Mesendoderm (in vitro differentiated cells): ENCODE results near the gene SKAP1.
A peak's percentile ranks its signal among the peaks of the same experiment; 100 is the strongest.

Experiments used
- DNase-seq: peaks from one replicate; pipeline ENCODE4 v3.0.0; 2013
- H2AK5ac ChIP-seq: 2 replicates; pipeline ENCODE4 v1.6.1; 2013; ENCODE audit warnings: low read length, inconsistent platforms
- H2BK120ac ChIP-seq: 2 replicates; pipeline ENCODE4 v1.6.1; 2013; ENCODE audit warnings: low read depth, mild to moderate bottlenecking, low read length, moderate library complexity, mixed read lengths
- H2BK15ac ChIP-seq: replicated peaks from 2 replicates; pipeline ENCODE4 v1.6.1; 2013; ENCODE audit warnings: low read depth, mild to moderate bottlenecking, moderate library complexity
- H2BK5ac ChIP-seq: 2 replicates; pipeline ENCODE4 v1.6.1; 2013; ENCODE audit warnings: low read length, inconsistent platforms
- H3K18ac ChIP-seq: 2 replicates; pipeline ENCODE4 v1.6.1; 2013; ENCODE audit warnings: mild to moderate bottlenecking, low read length, mixed read lengths
- H3K23ac ChIP-seq: one replicate; pipeline ENCODE4 v1.6.1; 2013; ENCODE audit warnings: low read length
- H3K27ac ChIP-seq: 2 replicates; pipeline ENCODE4 v1.5.1; 2013; ENCODE audit warnings: low read depth, mild to moderate bottlenecking, inconsistent platforms, low read length, moderate library complexity
- H3K27me3 ChIP-seq: 2 replicates; pipeline ENCODE4 v1.6.1; 2013; ENCODE audit warnings: low read length, control low read depth, mild to moderate bottlenecking, inconsistent platforms; ENCODE audit not compliant: insufficient read depth, poor library complexity
- H3K36me3 ChIP-seq: 2 replicates; pipeline ENCODE4 v1.6.1; 2013; ENCODE audit warnings: low read length, inconsistent platforms; ENCODE audit not compliant: control insufficient read depth, insufficient read depth
- H3K4ac ChIP-seq: one replicate; pipeline ENCODE4 v1.6.1; 2013; ENCODE audit warnings: low read depth, mild to moderate bottlenecking, low read length, moderate library complexity
- H3K4me1 ChIP-seq: 2 replicates; pipeline ENCODE4 v1.6.1; 2013; ENCODE audit warnings: low read depth, low read length, inconsistent platforms; ENCODE audit not compliant: control insufficient read depth
- H3K4me2 ChIP-seq: 2 replicates; pipeline ENCODE4 v1.6.1; 2013; ENCODE audit warnings: low read length
- H3K4me3 ChIP-seq: 2 replicates; pipeline ENCODE4 v1.5.1; 2013; ENCODE audit warnings: mild to moderate bottlenecking, low read length
- H3K56ac ChIP-seq: one replicate; pipeline ENCODE4 v1.6.1; 2013; ENCODE audit warnings: low read length
- H3K79me1 ChIP-seq: 2 replicates; pipeline ENCODE4 v1.6.1; 2013; ENCODE audit warnings: low read length, inconsistent platforms
- H3K79me2 ChIP-seq: 2 replicates; pipeline ENCODE4 v1.6.1; 2013; ENCODE audit warnings: mild to moderate bottlenecking, low read length; ENCODE audit not compliant: control insufficient read depth, insufficient read depth
- H3K9ac ChIP-seq: 2 replicates; pipeline ENCODE4 v1.6.1; 2013; ENCODE audit warnings: low read length, inconsistent platforms
- H4K5ac ChIP-seq: one replicate; pipeline ENCODE4 v1.6.1; 2013; ENCODE audit warnings: low read length
- H4K8ac ChIP-seq: one replicate; pipeline ENCODE4 v1.6.1; 2013; ENCODE audit warnings: low read depth, mild to moderate bottlenecking, control low read depth, low read length, moderate library complexity
- WGBS: extraction: QIAGEN DNeasy Blood & Tissue Kit; methylation state at CpG from one replicate; pipeline ENCODE4 v1.1.7; 2013; ENCODE audit warnings: low lambda C conversion rate, missing lambda C conversion rate; ENCODE audit not compliant: insufficient coverage; ENCODE audit errors: extremely low coverage; 5-methylcytosine and 5-hydroxymethylcytosine counted together

SKAP1 gene

GRCh38 chr17:48150597-48151001, 279.4 kb downstream of the SKAP1 start:
- Histone ChIP-seq H2BK5ac (no peak overlapping the region), H2BK15ac (no peak overlapping the region), H3K27ac (no peak overlapping the region), H3K27me3 (no peaks in the 10 kb centered on the region), H3K4me3 (no peak overlapping the region), H3K4me2 (no peak overlapping the region), H3K79me2 (no peaks in the 10 kb centered on the region), H2AK5ac (no peak overlapping the region), H3K79me1 (no peaks in the 10 kb centered on the region), H3K56ac (no peak overlapping the region), H3K4me1 (no peaks in the 10 kb centered on the region), H4K8ac (no peak overlapping the region), H3K36me3 (no peaks in the 10 kb centered on the region), H4K5ac (no peak overlapping the region), H2BK120ac (no peak overlapping the region), H3K23ac (peak overlapping the region; percentile 75), H3K9ac (no peak overlapping the region), H3K18ac (no peak overlapping the region), H3K4ac (no peak overlapping the region)
- DNase-seq: no peak
- WGBS: no CpG with 5 or more reads among the region's 11 CpGs

GRCh38 chr17:48149787-48150463, 280.1 kb downstream of the SKAP1 start:
- Histone ChIP-seq H2AK5ac (no peak overlapping the region), H3K4me2 (no peak overlapping the region), H3K79me2 (no peaks in the 10 kb centered on the region), H2BK15ac (no peak overlapping the region), H4K8ac (no peak overlapping the region), H3K23ac (no peak overlapping the region), H3K9ac (no peak overlapping the region), H3K36me3 (no peaks in the 10 kb centered on the region), H3K27ac (no peak overlapping the region), H3K4ac (no peak overlapping the region), H3K4me1 (no peaks in the 10 kb centered on the region), H3K27me3 (no peaks in the 10 kb centered on the region), H2BK5ac (no peak overlapping the region), H3K4me3 (no peak overlapping the region), H2BK120ac (no peak overlapping the region), H4K5ac (no peak overlapping the region), H3K79me1 (no peaks in the 10 kb centered on the region), H3K56ac (no peak overlapping the region), H3K18ac (no peak overlapping the region)
- WGBS: no CpG with 5 or more reads among the region's 4 CpGs
- no peak for DNase-seq

GRCh38 chr17:48148854-48149786, 280.9 kb downstream of the SKAP1 start:
- Histone ChIP-seq H3K4ac (no peak overlapping the region), H2BK120ac (no peak overlapping the region), H3K36me3 (no peaks in the 10 kb centered on the region), H2BK5ac (no peak overlapping the region), H3K79me2 (no peaks in the 10 kb centered on the region), H3K27ac (no peak overlapping the region), H4K8ac (no peak overlapping the region), H3K79me1 (no peaks in the 10 kb centered on the region), H3K9ac (no peak overlapping the region), H3K23ac (no peak overlapping the region), H2AK5ac (no peak overlapping the region), H3K4me2 (no peak overlapping the region), H3K18ac (no peak overlapping the region), H3K27me3 (no peaks in the 10 kb centered on the region), H3K4me3 (no peak overlapping the region), H3K4me1 (no peaks in the 10 kb centered on the region), H4K5ac (no peak overlapping the region), H2BK15ac (no peak overlapping the region), H3K56ac (no peak overlapping the region)
- no CpG with 5 or more reads among the region's 16 CpGs for WGBS
- DNase-seq: peak; percentile 85

DNA sequence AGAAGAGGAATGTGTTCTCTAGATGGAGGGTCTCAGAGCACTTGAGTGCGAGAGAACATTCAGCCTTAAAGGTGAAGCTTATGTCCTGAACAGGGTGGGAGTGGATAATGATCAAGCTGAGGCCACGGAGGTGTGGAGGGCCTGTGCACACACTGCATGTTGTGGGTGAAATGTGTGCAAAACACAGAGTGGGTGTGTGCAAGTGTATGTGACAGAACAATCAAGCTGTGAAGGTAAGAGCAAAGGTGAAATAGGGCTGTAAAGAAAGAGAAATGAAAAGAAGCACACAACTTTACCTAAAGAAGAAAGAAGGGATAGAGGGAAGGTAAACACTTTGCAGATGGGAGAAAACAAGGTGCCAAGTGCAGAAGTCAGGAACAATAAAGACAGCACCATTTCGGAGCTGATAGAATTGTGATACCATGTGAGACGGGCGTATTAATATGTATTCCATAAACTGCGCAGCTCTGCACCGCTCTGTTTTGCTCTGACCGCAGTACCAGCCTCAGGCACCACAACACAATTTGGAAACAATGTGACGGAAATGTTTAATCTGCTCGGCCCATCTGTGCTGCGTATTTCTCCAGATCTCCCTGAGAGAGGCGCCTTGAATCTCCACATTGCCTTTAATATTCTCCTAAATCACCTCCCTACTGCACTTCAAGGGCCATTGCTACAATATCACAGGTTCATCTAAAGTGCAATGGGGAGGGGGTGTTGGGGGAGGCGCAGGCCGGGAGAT, 281.8 kb downstream of the SKAP1 start:
- no peak for DNase-seq
- H3K27ac ChIP-seq: no peak overlapping the region
- H3K4me2 ChIP-seq: no peak overlapping the region
- no peaks in the 10 kb centered on the region for H3K27me3 ChIP-seq
- H2BK120ac ChIP-seq: no peak overlapping the region
- no peak overlapping the region for H3K4ac ChIP-seq
- no peaks in the 10 kb centered on the region for H3K79me2 ChIP-seq
- H3K56ac ChIP-seq: no peak overlapping the region
- no peaks in the 10 kb centered on the region for H3K4me1 ChIP-seq
- no peak overlapping the region for H2AK5ac ChIP-seq
- WGBS: no CpG with 5 or more reads among the region's 14 CpGs
- no peak overlapping the region for H3K23ac ChIP-seq
- no peak overlapping the region for H2BK15ac ChIP-seq
- H4K8ac ChIP-seq: no peak overlapping the region
- no peak overlapping the region for H3K4me3 ChIP-seq
- H2BK5ac ChIP-seq: no peak overlapping the region
- no peak overlapping the region for H3K18ac ChIP-seq
- no peak overlapping the region for H3K9ac ChIP-seq
- no peak overlapping the region for H4K5ac ChIP-seq
- no peaks in the 10 kb centered on the region for H3K79me1 ChIP-seq
- no peaks in the 10 kb centered on the region for H3K36me3 ChIP-seq

GRCh38 chr17:48144976-48145798, 284.8 kb downstream of the SKAP1 start:
- Histone ChIP-seq H3K9ac (no peak overlapping the region), H3K79me1 (no peaks in the 10 kb centered on the region), H2BK15ac (no peak overlapping the region), H2AK5ac (no peak overlapping the region), H3K18ac (no peak overlapping the region), H3K4me2 (no peak overlapping the region), H3K79me2 (no peaks in the 10 kb centered on the region), H2BK5ac (no peak overlapping the region), H4K8ac (no peak overlapping the region), H4K5ac (no peak overlapping the region), H3K27me3 (no peaks in the 10 kb centered on the region), H3K36me3 (no peaks in the 10 kb centered on the region), H3K27ac (no peak overlapping the region), H3K4me3 (no peak overlapping the region), H2BK120ac (no peak overlapping the region), H3K56ac (no peak overlapping the region), H3K4ac (no peak overlapping the region), H3K23ac (no peak overlapping the region), H3K4me1 (no peaks in the 10 kb centered on the region)
- no CpG with 5 or more reads among the region's 3 CpGs for WGBS
- no peak for DNase-seq
